HG02840 (cell line): ENCODE data around the gene IQSEC3.
"Not testable (repeated sequence)": the region's sequence is repeated elsewhere in the genome, so short reads cannot be mapped to it uniquely, and the experiment has no call there.

Source experiments
- ATAC-seq: cut with Tn5 transposase; IDR thresholded peaks from one replicate; pipeline ENCODE4 v1.9.1; 2021; ENCODE audit warnings: mild to moderate bottlenecking, moderate library complexity, moderate number of reproducible peaks; ENCODE audit not compliant: unreplicated experiment, low FRiP score

IQSEC3 gene

DNA sequence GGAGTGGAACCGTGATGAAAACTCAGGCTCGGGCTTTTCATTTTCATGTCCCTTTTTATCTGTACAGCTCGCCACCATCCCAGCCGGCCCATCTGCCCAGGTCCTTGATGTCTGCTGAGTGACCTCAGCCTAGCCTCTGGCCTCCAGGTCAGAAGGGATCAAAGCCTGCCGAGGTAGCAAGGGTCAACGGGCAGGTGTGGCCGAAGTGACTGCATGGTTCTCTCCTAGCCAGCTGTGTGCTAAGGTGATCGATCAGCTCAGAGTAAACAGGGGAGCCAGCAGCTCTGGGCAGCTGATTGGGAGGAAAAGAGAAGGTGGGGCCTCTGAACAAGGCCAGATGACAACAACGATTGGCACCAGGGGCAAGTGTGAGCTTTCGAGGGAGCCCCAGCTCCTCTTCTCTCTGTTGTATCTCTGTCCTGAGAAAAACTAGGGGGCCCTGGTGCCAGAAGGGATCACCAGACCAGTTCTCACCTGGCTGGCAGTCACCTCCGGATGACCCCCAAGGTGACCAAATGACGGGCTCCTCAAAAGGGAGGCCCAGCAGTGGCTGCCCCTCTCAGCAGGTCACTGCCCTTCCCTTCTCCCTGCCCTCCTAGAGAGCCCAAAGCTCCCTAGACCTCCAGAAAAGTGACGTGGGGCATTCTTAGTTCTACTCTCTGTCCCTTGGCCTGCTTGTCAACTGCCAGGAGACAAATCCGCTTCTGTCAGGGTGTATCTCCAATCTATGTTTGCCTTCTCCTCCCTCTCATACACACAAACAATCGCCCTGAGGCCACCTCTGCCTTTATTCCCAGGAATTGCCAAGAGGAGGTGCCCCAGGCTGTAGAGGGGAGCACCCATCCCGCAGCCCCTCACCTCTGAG lies 143.9 kb downstream of the IQSEC3 start:
- ATAC-seq = no peak

DNA sequence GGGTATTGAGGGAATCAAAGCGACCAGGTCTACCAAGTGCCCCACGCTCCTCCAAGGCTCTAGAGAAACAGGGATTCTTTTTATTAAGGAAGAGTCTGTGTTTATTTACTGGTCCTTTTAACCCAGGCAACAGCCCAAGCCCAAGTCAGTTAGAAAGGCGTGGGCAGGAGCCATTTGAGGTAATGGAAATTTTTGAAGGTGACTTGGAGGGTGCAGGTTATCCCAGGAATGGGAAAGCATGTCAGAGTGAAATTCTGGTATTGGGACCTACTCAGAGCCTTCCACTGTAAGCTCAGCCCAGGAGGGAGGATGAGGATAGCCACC lies 144.5 kb downstream of the IQSEC3 start:
- ATAC-seq = no peak

DNA sequence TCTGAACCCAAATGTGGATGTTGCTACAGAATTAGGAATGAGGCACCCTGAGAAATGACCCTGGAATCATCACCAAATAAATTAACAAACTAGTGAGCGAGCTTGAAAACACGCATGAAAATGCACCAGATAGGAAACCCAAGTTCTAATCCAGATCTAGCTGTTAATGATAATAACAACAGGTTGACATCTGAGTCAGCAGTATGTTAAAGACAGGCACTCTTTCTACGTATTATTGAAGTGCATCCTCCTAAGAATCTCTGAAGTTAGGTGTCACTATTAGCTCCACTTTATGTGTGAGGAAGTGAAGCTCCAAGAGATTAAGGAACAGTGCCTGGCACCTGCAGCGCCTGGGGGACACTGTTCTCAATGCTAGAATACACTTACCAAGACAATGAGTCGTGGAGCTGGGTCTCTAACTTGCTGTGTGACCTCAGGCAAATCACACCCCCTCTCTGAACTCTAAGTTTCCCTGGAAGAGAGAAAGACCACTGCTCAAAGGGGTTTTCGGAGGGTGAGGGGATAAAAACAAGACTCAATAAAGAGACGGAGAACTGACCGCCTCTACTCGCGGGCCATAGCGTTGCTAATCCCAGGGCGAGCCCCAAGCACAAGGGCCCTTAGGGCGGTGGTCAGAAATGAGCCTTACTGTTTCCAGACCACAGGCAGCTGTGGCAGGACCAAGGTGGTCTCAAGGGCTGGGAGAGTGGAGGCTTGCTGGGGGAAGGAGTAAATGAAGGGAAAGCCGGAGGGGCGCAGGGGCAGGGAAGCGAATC lies 145.3 kb downstream of the IQSEC3 start:
- ATAC-seq = no peak

DNA sequence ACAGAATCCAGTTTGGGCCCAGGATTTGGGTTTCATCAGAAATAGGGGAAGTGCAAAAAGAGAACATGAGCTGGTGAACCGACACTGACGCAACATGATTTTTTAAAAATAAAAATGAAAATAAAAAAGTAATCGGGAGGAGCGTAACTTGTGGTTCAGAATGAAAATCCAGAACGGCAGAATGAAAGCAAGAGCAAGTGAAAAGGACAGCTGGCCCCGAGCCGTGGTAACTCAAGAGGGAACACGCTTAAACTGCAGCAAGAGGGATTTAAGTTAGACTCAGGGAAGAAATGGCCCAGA lies 145.8 kb downstream of the IQSEC3 start:
- no peak for ATAC-seq

DNA sequence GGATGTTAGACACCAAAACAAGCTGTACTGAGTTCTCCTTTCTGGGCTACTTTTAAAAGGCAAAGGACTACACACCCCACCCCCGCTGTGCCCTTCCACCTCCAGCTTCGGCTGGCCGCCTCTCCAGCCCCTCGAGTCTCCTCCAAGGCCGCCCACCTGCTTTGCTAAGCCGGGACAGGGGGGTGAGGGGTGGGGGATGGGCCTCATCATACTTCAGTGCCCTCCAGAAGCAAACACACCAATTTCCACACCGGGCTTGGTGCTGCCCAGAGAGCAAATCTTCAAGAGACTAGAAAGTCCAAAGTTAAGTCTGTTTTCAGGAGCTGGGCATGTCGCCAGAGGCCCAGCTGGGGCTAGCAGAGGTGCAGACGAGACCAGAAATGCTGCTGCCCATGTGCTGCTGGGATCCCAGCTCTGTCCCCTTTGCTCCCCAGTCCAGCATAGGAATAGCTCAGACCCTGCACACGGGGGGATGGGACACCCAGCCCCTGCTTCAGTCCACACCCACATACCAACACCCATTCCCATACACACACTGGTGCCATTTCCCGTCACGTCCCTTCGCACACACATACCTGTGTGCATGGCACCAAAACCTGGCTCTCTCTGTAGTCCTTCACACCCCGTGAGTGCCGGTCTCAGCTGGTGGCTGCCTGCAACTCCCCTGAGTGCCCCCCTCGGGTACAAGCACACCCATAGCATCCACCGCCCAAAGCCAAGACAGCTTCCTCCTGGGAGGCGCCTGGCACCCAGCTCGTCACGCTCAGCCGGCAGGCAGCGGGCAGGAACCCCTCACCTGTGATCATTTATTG lies 146.4 kb downstream of the IQSEC3 start:
- ATAC-seq = no peak

DNA sequence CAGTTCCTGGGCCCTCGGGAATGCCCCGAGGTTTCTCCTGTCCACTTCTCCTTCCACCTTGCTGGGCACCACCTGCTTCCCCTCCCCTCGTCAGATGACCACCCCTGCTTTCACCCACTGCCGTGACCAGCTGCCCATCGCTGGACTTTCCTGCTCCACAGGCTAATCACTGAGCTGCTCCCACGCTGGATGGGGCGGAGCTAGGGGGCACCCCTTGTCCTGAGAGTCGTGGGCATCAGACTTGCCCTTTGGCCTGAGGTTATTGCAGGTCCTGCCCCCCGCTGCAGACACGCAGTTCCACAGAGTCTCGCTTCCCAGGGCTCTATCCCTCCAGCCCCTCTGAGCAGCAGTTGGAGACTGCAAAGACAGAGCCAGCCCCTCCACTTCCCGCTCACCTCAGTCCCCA lies 147.0 kb downstream of the IQSEC3 start:
- no peak for ATAC-seq

DNA sequence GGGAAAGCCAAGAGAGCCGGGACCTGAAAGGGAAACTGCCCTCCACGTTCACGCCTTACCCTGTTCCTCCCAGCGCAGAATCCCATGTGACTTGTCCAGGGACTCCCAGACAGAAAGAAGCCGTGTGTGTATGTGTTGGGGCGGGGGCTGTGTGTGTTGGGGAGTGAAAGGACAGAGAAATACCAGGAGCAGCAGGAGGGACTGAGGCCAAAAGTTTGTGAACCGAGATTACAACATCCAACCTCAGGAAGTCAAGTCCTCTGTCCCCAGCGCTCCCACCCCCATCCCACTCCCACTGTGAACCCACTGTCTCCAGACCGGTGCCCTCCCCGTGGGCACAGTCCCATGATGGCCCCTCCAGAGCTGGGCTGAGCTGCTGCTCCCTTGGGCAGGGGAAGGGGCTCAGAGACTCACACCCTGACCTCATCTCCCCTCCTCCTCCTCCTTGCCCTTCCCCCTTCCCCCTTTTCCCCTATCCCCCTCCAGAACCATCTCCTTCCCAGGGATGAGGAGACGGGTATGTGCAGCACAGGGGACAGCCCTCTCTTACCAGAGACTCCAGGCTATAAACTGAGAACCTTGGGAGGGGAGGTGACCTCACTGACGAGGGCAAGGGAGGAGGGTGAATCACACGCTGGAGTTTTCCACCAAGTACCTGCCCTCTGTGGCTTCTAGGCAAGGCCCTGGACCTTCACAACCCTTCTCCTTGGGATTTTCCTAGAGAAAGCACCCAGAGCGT lies 147.6 kb downstream of the IQSEC3 start, which contains the start of gene SLC6A12:
TSS of gene SLC6A12 (minus strand) at position 155 of the 739 bp plus-strand sequence. CDS start 4,171 bp downstream, outside the sequence.
- ATAC-seq = no peak

DNA sequence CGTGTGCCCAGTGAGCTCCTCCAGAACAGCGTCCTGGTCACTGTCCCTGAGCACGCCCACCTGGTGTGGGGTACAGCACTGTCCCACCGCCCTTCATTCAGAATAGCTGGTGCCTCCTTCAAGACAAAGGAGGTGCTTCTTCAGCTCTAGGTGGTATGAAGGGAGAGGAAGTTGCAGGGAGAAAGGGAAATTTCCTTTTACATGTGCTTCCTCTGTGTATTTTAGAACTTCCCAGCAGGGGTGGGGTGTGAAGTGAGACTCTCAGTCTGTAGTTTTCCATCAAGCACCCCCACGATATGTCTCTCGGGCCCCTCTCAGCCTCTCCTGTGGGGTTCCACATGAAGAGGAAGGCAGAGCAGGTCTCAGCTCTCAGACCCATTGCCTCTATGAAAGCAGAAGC lies 148.5 kb downstream of the IQSEC3 start:
- ATAC-seq = no peak

DNA sequence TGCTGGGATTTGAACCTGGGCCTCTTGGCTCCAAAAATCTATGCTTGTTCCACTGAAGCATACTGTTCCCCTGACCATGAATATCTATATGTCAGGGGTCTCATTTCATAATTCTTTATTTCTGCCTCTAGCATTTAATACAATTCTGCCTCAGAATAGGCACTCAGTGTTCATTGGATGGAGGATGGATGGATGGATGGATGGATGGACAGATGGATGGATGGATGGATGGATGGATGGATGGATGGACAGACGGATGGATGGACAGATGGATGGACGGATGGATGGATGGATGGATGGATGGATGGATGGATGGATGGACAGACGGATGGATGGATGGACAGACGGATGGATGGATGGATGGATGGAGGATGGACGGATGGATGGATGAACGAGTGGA lies 150.5 kb downstream of the IQSEC3 start:
- not testable (repeated sequence) for ATAC-seq

DNA sequence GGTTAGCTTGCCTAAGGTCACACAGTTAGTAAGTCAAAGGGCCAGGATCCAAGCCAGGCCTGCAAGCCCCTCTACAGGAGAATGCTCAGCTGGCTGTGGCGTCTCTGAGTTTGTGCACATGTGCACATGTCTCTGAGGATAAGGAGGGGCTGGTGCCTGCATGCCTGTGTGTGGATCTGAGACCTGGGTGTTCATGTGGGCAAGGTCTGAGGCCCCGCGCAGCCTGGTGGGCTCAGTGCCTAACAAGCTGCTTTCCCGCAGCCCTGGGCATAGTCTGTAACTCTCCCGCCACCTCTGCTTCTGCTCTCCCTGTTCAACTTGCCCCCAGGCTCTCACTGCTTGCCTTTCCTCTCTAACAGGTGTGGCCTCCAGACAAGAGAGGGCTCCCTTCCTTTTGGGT lies 151.7 kb downstream of the IQSEC3 start:
- ATAC-seq = no peak

DNA sequence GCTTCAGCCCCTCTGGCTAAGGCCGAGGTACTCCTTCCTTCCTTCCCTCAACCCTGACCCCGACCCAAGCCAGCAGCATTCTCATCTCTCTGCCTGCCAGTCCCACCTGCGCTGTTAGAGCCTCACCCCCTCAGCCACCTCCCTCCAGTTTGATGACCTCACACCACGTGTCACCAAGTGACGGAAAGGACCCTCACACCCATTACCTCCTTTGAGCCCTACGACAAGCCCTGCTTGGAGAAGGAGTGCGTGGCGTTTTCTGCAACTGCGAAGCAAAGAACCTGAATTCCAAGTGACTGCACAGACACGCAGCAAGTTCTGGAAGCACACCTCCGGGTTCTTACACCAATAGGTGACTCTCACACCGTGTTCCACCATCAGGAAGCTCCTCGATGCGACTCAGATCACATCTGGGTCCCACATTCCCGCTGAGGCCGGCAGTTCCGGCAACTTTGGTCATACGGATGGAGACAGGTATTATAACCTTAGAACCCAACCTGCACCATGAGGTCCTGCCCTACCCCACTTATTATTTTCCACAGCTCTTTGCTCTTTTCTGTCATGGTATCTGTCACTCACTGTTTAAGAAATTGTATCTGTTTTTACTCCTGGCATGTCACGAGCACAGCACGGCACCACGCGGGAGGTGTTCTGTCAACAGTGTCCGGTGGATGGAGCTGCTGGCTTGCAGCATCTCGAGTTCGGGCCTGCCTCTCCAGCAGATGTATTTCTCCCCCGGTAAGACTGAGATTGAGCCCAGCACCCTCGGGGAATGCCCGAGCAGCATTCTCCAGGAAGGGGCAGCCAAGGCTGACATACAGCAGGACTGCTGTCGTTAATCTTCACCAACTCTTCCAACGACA lies 152.4 kb downstream of the IQSEC3 start:
- no peak for ATAC-seq

DNA sequence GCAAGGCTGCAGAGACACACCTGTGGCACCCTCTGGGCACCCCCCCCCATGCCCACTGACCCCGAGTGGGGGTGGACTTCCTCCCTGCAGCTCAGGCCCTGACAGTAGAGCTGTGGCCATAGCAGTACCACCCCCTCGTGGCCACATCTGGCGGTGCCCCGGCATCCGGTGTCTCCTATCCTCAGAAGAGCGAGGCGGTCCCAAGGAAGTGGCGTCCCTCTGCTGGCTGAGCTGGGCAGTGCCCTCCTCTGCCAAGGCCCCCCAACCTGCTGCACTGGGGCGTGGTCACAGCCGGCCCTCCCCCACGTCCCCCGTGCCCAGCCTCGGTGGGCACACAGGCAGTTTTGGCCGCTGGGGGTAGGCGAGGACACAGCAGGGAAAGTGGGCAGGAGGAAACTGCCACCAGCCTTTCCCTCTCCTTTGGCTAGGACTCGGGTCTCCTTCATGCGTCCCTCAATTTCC lies 153.4 kb downstream of the IQSEC3 start:
- ATAC-seq = no peak

DNA sequence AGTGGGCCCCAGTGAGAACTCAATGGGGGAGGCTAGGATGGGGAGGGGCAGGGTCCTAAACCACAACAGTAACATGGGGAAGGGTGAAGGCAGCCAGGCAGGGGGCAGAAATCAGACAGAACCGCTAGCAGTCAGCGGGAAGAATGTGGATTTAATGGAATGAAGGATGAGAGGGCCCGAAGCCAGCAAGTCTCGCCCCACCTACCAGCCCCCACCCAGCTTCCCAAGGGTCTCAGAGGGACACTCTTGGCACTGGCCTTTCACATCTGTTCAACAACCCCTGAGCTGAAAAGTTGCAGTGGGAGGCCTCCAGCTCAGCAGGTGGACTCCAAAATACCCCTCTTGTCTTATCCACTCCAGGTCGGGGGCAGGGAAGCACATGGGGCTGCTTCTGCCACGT lies 153.9 kb downstream of the IQSEC3 start:
- no peak for ATAC-seq

DNA sequence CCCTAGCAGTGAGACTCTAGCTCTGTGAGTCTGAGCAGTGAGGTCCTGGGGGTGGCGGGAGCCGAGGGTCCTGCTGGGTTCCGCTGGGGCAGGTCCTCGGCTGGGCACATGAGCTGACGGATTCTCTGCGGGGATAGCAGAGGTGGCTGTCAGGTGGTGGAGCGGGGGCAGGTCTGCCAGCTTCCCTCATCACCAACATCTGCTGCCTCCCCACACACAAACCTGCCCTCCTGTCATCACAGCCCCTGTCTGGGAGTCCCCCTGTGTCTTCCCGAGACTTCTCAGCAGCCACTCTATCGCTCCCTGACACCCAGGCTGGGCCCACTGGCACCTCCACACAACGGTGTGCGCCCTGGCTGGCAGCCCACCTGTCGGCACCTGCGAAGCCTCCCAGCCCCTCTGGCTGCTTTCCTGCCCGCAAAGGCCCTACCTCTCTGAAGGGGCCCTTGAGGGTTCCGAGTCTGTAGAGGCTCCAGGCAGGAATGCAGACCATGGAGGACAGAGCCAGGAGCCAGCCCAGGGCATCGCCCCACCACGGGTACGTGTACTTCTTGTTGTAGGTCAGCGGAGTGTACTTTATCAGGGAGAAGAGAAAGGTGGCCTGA lies 154.5 kb downstream of the IQSEC3 start:
- no peak for ATAC-seq

DNA sequence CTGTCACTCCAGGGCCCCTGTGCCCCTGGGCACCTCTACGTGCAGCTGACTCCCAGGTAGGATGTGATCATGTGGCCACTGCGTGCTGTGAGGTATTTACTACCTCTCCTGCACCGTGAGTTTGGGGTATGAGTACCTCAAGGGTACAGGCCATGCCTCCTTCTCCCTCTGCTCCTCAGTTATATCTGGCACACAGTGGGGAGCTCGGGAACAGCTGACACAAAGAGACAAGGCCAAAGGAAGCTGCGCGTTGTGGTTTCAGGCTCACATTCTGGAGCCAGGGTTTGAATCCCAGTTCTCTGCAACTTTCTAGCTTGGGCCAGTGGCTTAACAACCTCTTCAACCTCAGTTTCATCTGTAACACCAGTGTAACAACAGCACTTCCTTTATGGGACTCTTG lies 155.2 kb downstream of the IQSEC3 start:
- no peak for ATAC-seq

DNA sequence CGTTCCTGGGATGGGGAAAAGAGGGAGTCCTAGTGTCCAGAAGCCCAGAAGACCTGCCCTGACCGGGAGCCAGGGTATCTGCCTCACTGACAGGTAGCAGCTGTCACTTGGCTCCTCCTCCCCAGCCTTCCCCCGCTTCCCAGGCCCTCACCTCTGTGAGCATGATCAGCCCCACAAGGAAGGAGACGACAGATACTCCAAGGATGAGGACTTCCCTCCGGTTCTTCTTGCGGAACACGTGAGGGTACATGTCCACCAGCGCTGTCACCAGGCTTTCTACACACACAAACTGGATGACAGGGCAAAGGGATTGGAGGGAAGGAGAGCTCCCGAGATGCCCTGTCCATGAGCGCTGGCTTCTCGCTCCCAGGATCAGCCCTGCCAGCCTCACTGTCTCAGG lies 157.3 kb downstream of the IQSEC3 start:
- ATAC-seq = no peak

DNA sequence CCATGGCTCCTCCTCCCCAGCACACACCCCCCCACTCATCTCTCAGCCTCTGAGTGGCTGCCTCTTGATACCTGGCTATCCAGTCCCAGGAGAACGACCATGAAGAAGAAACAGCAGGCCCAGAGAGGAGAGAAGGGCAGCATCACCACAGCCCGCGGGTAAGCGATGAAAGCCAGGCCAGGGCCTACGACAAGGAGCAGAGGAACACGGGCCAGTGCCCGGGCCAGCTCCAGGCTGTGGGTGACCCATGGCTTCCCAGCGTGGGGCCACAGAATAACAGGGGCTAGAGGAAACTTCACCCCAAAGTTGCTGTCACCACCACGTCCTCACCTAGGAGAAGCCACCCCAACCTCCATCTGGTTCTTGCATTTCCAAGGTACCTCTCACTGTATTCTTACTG lies 157.8 kb downstream of the IQSEC3 start:
- ATAC-seq = no peak

DNA sequence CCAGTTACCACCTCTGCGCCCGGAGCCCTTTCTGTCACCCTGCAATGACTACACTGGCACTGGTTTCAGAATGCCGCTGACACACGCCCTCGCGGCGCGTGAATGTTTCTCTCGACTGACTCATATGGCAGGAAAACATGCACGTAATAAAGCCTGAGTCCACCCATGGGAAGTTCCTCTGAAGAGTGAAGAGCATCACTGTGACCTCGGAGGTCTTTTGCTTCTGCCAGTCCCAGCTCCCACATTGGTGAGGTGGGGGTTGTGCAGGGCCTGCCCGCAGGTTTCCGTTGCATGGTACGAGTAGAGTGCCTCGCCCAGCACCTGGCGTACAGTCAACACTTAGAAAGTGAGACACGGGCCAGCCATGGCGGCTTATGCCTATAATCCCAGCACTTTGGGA lies 158.4 kb downstream of the IQSEC3 start:
- no peak for ATAC-seq

DNA sequence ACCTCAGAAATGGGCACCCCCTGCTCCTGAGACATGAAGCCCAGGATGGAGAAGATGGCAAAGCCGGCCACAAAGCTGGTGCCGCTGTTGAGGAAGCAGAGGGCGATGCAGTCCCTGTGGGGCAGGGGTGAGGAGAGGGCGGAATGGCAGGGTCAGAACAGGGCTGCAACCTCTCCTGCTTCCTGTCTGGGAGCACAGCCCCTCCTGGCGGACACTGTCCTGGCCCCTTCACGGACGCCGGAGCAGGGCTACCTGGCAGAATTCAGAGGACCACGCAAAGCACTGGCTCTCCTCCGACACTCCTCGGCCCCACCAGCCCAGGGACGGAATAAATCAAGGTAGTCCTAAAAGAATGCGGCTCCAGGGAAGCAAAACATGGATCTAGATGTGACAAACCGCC lies 159.8 kb downstream of the IQSEC3 start:
- ATAC-seq = no peak
